Mammary epithelial cell (primary cell): ENCODE measurements around the gene NSF.

ENCODE experiments used
- CTCF ChIP-seq, 2 donors: IDR thresholded peaks in 1 of 2; conservative IDR thresholded peaks in 1 of 2; 2 replicates each; pipeline ENCODE4 v1.5.1; 2011 to 2012; ENCODE audit warnings: inconsistent platforms in 2 of 2, low read length in 2 of 2, mild to moderate bottlenecking in 2 of 2, control low read depth in 1 of 2, low read depth in 1 of 2; ENCODE audit not compliant: insufficient read depth in 1 of 2; ENCODE audit errors: extremely low read depth in 1 of 2
- EZH2 ChIP-seq: IDR thresholded peaks from 2 replicates; pipeline ENCODE4 v1.6.1; 2012; ENCODE audit warnings: low read length, inconsistent platforms, borderline replicate concordance

- TF ChIP-seq CTCF (conservative IDR thresholded peaks at IDR 0.05 in 1 of 2, IDR thresholded peaks at IDR 0.05 in 1 of 2; ENCODE audit: extremely low read depth in 1 of 2, insufficient read depth in 1 of 2, low read depth in 1 of 2, low read length in 2 of 2) (no peak), EZH2 (no peak)
Measured at GRCh38 chr17:46794318-46794717, 203.8 kb downstream of the NSF start.
